GM18951 (cell line): ENCODE results near the gene SEMA4D.

ENCODE experiments used
- POLR2A ChIP-seq: IDR thresholded peaks from 4 replicates; pipeline ENCODE4 v1.6.1; 2011; ENCODE audit warnings: mild to moderate bottlenecking; ENCODE audit not compliant: insufficient read length, insufficient read depth; ENCODE audit errors: extremely low read depth
- in situ Hi-C: fragments of 300-500 bp; cut with MboI; formaldehyde crosslinking; loops from one replicate; pipeline ENCODE4 v1.12.0; 2022; ENCODE audit warnings: low sequenced_read_pairs, mixed read lengths, inconsistent platforms; ENCODE audit not compliant: unreplicated experiment

SEMA4D gene, protein sequence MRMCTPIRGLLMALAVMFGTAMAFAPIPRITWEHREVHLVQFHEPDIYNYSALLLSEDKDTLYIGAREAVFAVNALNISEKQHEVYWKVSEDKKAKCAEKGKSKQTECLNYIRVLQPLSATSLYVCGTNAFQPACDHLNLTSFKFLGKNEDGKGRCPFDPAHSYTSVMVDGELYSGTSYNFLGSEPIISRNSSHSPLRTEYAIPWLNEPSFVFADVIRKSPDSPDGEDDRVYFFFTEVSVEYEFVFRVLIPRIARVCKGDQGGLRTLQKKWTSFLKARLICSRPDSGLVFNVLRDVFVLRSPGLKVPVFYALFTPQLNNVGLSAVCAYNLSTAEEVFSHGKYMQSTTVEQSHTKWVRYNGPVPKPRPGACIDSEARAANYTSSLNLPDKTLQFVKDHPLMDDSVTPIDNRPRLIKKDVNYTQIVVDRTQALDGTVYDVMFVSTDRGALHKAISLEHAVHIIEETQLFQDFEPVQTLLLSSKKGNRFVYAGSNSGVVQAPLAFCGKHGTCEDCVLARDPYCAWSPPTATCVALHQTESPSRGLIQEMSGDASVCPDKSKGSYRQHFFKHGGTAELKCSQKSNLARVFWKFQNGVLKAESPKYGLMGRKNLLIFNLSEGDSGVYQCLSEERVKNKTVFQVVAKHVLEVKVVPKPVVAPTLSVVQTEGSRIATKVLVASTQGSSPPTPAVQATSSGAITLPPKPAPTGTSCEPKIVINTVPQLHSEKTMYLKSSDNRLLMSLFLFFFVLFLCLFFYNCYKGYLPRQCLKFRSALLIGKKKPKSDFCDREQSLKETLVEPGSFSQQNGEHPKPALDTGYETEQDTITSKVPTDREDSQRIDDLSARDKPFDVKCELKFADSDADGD

GRCh38 chr9:89497978-89498851, at the start of gene SEMA4D:
Gene SEMA4D (minus strand): TSS chr9:89498113. CDS start chr9:89405456, 92,657 bp downstream.
- peak; percentile 50 for TF ChIP-seq POLR2A
- in situ Hi-C loops, result no loop called here

- TF ChIP-seq POLR2A, result no peak
- in situ Hi-C loops, result loop anchor here (10.0 kb wide), 1 partner anchor 142 kb away; no protein-coding TSS in a partner anchor
These were observed 49.1 kb upstream of the SEMA4D start for GRCh38 chr9:89547000-89547399.

- no peak for TF ChIP-seq POLR2A
- in situ Hi-C loops, result loop anchor here (10.0 kb wide), 1 partner anchor 139 kb away; no protein-coding TSS in a partner anchor
These were observed 46.4 kb upstream of the SEMA4D start for GRCh38 chr9:89544279-89544661.

DNA sequence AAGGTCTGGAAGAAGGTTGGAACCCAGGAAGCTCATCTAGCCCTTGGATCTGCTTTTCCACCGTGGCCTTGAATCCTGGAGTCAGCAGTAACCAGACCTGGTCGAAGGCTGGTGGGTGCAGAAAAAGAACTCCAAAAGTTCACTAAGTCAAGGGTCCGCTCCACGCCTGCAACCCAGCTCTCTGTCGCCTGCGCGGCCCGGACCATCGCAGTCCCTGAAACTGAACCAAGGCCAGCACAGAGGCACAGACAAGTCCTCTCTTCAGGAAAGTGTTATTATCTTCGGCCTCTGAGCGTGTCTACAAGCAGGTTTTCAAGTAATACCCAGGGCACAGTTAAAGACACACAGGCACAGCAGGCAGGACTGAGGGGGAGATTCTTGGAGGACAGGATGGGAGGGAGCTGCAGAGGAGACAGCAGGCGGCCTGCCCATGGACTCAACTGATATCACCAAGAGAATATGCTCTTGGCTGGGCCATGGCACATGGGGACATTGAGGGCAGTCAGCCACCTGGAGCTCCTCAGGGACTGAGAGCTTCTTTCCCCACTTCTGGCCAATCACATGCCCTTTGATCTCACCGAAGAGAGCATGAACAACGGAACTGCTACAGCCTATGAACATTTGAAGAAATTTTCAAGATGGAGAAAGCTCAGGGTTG, 45.8 kb upstream of the SEMA4D start:
- TF ChIP-seq POLR2A, result no peak
- in situ Hi-C loops, result loop anchor here (10.0 kb wide), 1 partner anchor 139 kb away; no protein-coding TSS in a partner anchor

DNA sequence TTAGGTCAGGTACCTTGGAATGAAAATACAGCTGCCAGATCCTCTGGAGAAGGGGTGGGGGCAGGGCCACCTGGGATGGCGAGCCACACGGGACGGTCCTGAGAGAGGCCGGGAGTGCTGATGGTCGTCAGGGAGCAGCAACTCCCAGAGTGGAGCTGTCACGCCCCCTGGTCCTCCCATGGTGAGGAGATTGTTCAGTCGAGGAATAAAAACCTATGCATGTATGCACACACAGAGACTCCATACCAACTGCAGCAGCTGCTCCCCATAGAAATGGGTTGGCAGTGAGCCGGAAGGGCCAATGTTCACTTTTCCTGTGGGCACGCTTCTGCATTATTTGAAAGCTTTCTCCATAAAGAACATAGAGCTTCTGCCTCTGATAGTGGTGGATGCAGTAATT, 45.2 kb upstream of the SEMA4D start:
- no peak for TF ChIP-seq POLR2A
- in situ Hi-C loops, result loop anchor here (10.0 kb wide), 1 partner anchor 138 kb away; no protein-coding TSS in a partner anchor

GRCh38 chr9:89542401-89543021, 44.6 kb upstream of the SEMA4D start:
- TF ChIP-seq POLR2A, result no peak
- in situ Hi-C loops, result loop anchor here (10.0 kb wide), 1 partner anchor 138 kb away; no protein-coding TSS in a partner anchor

DNA sequence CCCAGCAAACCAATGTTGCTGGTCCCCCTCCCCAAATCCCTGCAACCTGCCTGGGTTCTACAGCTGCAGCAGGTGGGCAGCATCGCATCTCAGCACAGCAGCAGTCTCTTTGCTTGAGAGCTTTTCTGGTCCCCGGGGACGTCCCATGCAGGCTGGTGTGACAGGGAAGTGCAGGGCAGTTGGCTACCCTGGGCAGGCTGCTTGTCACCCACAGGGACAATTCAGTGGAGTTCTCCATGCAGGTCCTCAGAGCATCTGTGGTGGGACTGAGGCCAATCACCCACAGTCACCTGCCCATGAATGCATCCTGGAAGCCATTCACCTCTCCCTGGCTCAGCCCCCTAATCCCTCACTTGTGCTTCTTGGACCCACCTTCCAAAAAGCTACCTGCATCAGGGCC, 43.9 kb upstream of the SEMA4D start:
- TF ChIP-seq POLR2A, result no peak
- in situ Hi-C loops, result loop anchor here (10.0 kb wide), 1 partner anchor 137 kb away; no protein-coding TSS in a partner anchor

DNA sequence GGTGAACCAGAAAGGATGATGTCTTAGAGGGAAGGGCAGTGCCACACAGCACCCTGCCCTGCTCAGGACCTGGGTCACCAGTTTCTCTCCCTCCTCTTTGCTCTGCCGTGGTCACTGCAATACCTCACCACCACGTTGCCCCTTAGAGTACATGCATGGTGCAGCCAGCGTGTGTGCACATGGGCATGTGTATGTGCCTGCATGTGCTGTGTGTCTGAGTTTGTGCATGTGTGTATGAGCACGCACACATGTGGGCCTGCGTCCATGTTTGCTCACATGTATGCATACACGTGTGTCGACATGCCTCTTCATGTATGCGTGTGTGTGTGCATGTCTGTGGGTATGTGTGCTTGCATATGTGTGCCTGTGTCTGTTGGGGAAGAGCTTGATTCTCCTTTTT, 41.5 kb upstream of the SEMA4D start:
- no peak for TF ChIP-seq POLR2A
- in situ Hi-C loops, result no loop called here

- no peak for TF ChIP-seq POLR2A
- in situ Hi-C loops, result no loop called here
These were observed 41.0 kb upstream of the SEMA4D start for GRCh38 chr9:89538871-89539270.

DNA sequence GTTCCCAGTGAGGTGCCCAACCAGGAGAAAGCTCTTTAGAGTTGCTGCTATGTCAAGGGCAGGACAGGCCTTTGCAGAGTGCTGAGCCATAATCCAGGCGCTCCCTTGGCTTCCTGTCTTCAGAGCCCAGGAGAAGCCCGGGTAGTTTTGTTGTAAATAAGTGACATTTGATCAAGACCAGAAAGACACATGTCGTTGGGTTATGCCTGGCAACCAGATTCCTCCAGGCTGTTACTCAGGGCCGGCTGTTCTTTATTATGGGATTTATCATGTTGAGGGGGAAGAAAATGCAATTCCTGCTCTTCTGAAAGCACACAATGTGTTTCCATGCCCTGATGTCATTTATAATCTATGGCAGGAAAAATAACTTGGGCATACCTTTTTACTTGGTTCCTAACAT, 39.3 kb upstream of the SEMA4D start:
- no peak for TF ChIP-seq POLR2A
- in situ Hi-C loops, result no loop called here

DNA sequence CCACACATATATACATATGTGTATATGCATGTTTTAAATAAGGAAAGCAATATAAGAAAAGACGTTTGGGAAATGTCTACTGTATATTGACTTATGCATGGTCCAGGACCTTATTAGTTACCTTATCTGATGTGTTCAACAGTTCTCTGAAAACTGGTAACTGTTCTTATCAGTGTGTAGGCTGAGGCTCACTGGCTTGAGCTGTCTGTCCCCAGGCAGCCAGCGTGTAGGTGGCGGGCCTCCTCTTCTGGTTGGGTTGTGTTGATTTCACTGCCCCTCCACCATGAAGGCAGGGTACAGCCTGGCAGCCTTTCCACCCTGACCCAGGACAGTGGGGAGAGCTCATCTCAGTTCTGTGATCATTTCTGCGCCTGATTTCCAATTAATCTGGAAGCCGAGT, 38.7 kb upstream of the SEMA4D start:
- in situ Hi-C loops, result no loop called here
- no peak for TF ChIP-seq POLR2A

DNA sequence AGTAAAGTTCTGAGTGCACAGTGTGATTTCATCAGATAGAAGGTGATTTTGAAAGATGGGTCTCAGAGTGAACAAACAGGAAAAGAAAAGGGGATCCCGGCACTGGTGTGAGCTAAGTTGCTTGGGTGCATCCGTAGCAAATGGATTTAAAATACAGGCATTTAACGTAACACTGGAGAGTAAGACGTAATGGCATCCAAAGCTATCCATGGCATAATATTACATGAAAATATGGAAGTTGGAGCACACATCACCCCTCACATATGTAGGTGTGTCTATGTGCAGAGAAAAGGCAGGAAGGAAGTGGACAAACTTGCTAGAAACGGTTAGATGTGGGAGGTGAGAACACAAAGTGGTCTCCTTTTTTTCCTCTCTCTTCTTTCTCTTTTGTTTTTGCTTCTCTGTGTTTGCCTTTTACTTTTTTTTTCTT, 38.2 kb upstream of the SEMA4D start:
- TF ChIP-seq POLR2A, result no peak
- in situ Hi-C loops, result no loop called here

GRCh38 chr9:89535461-89535860, 37.5 kb upstream of the SEMA4D start:
- in situ Hi-C loops, result no loop called here
- TF ChIP-seq POLR2A, result no peak
